Hepatocyte (in vitro differentiated cells): ENCODE results near the gene CD300A.

Experiments used
- CTCF ChIP-seq: fragments of 200-600 bp; sonication (generic); IDR thresholded peaks from 2 replicates; pipeline ENCODE4 v1.5.1; 2016; ENCODE audit warnings: antibody characterized with exemption, mild to moderate bottlenecking; ENCODE audit not compliant: poor library complexity
- EZH2 ChIP-seq: fragments of 200-600 bp; sonication (generic); IDR thresholded peaks from 2 replicates; pipeline ENCODE4 v1.6.1; 2016; ENCODE audit warnings: antibody characterized with exemption, mild to moderate bottlenecking, borderline replicate concordance

DNA sequence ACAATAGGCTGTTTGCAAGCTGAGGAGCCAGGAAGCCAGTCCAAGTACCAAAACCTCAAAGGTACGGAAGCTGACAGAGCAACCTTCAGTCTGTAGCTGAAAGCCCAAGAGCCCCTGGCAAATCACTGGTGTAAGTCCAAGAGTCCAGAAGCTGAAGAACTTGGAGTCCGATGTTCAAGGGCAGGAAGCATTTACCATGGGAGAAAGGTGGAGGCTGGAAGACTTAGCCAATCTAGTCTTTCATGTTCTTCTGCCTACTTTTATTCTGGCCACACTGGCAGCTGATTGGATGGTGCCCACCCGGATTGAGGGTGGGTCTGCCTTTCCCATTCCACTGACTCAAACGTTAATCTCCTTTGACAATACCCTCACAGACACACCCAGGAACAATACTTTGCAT is 49.5 kb downstream of the CD300A start:
- TF ChIP-seq CTCF (no peak), EZH2 (no peak)
